Measurements from ENCODE around the gene TCL1B.

GRCh38 chr14:95722525-95723190, 36.4 kb downstream of the TCL1B start:
- TF ChIP-seq, protein P1, sequence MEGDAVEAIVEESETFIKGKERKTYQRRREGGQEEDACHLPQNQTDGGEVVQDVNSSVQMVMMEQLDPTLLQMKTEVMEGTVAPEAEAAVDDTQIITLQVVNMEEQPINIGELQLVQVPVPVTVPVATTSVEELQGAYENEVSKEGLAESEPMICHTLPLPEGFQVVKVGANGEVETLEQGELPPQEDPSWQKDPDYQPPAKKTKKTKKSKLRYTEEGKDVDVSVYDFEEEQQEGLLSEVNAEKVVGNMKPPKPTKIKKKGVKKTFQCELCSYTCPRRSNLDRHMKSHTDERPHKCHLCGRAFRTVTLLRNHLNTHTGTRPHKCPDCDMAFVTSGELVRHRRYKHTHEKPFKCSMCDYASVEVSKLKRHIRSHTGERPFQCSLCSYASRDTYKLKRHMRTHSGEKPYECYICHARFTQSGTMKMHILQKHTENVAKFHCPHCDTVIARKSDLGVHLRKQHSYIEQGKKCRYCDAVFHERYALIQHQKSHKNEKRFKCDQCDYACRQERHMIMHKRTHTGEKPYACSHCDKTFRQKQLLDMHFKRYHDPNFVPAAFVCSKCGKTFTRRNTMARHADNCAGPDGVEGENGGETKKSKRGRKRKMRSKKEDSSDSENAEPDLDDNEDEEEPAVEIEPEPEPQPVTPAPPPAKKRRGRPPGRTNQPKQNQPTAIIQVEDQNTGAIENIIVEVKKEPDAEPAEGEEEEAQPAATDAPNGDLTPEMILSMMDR (IDR thresholded peaks at IDR 0.05) = no peak
- no peak for TF ChIP-seq SIN3A (IDR thresholded peaks at IDR 0.05; ENCODE audit: borderline replicate concordance, insufficient read depth, low read depth, low read length)

Measured in Panc1 (cell line).